Endothelial cell of umbilical vein (primary cell): ENCODE data around the gene UBR4. TPM values are rescaled to one million over a fixed set of nuclear protein-coding genes. Genes with fewer than 3 reads are reported as not detected.

Source experiments
- BruUV-seq: library from RNA; stranded (reverse); fragments of 400-500 nt; replicated peaks from 2 replicates; lab custom pipeline; 2021; lab: Mats Ljungman, UMichigan
- CTCF ChIA-PET: fragments of 300-600, 350-600 bp; sonication (Branson Sonifier 250); formaldehyde crosslinking; loops from one replicate; lab custom pipeline; 2021; ENCODE audit warnings: antibody characterized with exemption, inconsistent platforms; lab: Charles Lee
- POLR2A ChIA-PET: fragments of 300-600, 350-600 bp; sonication (Branson Sonifier 250); formaldehyde crosslinking; loops from one replicate; lab custom pipeline; 2021; ENCODE audit warnings: antibody characterized with exemption, inconsistent platforms; lab: Charles Lee
- DNase-seq: peaks from one replicate; pipeline ENCODE4 v3.0.0-alpha.2; 2011; ENCODE audit warnings: low read depth, low spot score
- FAIRE-seq: peaks from 2 replicates; lab custom pipeline; 2011; peaks lifted over from hg19 to GRCh38; lab: Jason Lieb, UNC
- H2AFZ ChIP-seq: 2 replicates; pipeline ENCODE4 v1.6.0; 2012; ENCODE audit warnings: low read depth, low read length, control low read depth, inconsistent platforms
- H3K27ac ChIP-seq: 2 replicates; pipeline ENCODE4 v1.5.1; 2011; ENCODE audit warnings: low read depth, mild to moderate bottlenecking, control low read depth, low read length, moderate library complexity; ENCODE audit not compliant: insufficient read depth
- H3K27me3 ChIP-seq, 2 experiments: 2 replicates each; pipeline versions ENCODE4 v1.6.0 to v1.6.1; 2011; ENCODE audit warnings: low read length in 2 of 2, mixed read lengths in 1 of 2; ENCODE audit not compliant: control insufficient read depth in 2 of 2, insufficient read depth in 2 of 2
- H3K36me3 ChIP-seq, 2 experiments: 2 replicates in 1 of 2; 3 replicates in 1 of 2; pipeline ENCODE4 v1.5.1; 2011; ENCODE audit warnings: low read length in 2 of 2, mild to moderate bottlenecking in 1 of 2, moderate library complexity in 1 of 2; ENCODE audit not compliant: control insufficient read depth in 2 of 2, insufficient read depth in 2 of 2; ENCODE audit errors: extremely low read depth in 1 of 2
- H3K4me1 ChIP-seq: 3 replicates; pipeline ENCODE4 v1.5.1; 2011; ENCODE audit warnings: mild to moderate bottlenecking, low read length; ENCODE audit not compliant: control insufficient read depth, insufficient read depth; ENCODE audit errors: extremely low read depth
- H3K4me2 ChIP-seq: 2 replicates; pipeline ENCODE4 v1.6.1; 2011; ENCODE audit warnings: low read length, control low read depth, mixed read lengths; ENCODE audit not compliant: insufficient read depth
- H3K4me3 ChIP-seq, 3 experiments: fragments of 200-600 bp in 1 of 3; sonication (generic), shearing (Covaris generic) in 1 of 3; replicated peaks in 1 of 3; 2 replicates each; pipeline ENCODE4 v1.5.1; 2011 to 2016; ENCODE audit warnings: control low read depth in 3 of 3, low read length in 3 of 3, mild to moderate bottlenecking in 2 of 3, inconsistent platforms in 1 of 3, low read depth in 1 of 3, moderate library complexity in 1 of 3; ENCODE audit not compliant: insufficient read depth in 1 of 3
- H3K79me2 ChIP-seq: 2 replicates; pipeline ENCODE4 v1.6.0; 2012; ENCODE audit warnings: low read length, inconsistent platforms; ENCODE audit not compliant: control insufficient read depth, insufficient read depth
- H3K9ac ChIP-seq: replicated peaks from 2 replicates; pipeline ENCODE3; 2011; ENCODE audit warnings: low read length, control low read depth; ENCODE audit not compliant: insufficient read depth; ENCODE audit errors: extremely low read depth
- H3K9me1 ChIP-seq: replicated peaks from 3 replicates; pipeline ENCODE4 v1.6.0; 2011; ENCODE audit warnings: mild to moderate bottlenecking, low read length; ENCODE audit not compliant: control insufficient read depth, insufficient read depth; ENCODE audit errors: extremely low read depth
- H3K9me3 ChIP-seq: replicated peaks from 2 replicates; pipeline ENCODE4 v1.5.1; 2012; ENCODE audit warnings: low read length, inconsistent platforms; ENCODE audit not compliant: control insufficient read depth, insufficient read depth
- H4K20me1 ChIP-seq: replicated peaks from 2 replicates; pipeline ENCODE3; 2011; ENCODE audit warnings: mild to moderate bottlenecking, low read length; ENCODE audit not compliant: control insufficient read depth, insufficient read depth; ENCODE audit errors: extremely low read depth
- CTCF ChIP-seq, 2 donors: IDR thresholded peaks; 1 replicate in 1 of 2; 2 replicates in 1 of 2; pipeline ENCODE4 v1.5.1; 2011; ENCODE audit warnings: low read length in 2 of 2, mild to moderate bottlenecking in 2 of 2, moderate library complexity in 2 of 2, control low read depth in 1 of 2, inconsistent platforms in 1 of 2, low read depth in 1 of 2; ENCODE audit not compliant: insufficient read depth in 1 of 2; ENCODE audit errors: extremely low read depth in 1 of 2
- EZH2 ChIP-seq: IDR thresholded peaks from 2 replicates; pipeline ENCODE4 v1.6.1; 2012; ENCODE audit warnings: borderline replicate concordance, low read depth, mild to moderate bottlenecking, moderate library complexity, low read length, inconsistent platforms; ENCODE audit not compliant: severe bottlenecking
- FOS ChIP-seq: IDR thresholded peaks from 2 replicates; pipeline ENCODE4 v1.6.1; 2011; ENCODE audit warnings: mild to moderate bottlenecking, low read length, moderate library complexity, borderline replicate concordance; ENCODE audit not compliant: insufficient read depth
- GATA2 ChIP-seq: IDR thresholded peaks from 2 replicates; pipeline ENCODE4 v1.7.0; 2011; ENCODE audit warnings: low read depth, mild to moderate bottlenecking, moderate library complexity, mixed read lengths, low read length; ENCODE audit not compliant: insufficient read length, insufficient read depth
- JUN ChIP-seq: IDR thresholded peaks from 2 replicates; pipeline ENCODE4 v1.6.1; 2011; ENCODE audit warnings: borderline replicate concordance, low read depth; ENCODE audit not compliant: insufficient read length, insufficient read depth
- MYC ChIP-seq: IDR thresholded peaks from one replicate; pipeline ENCODE4 v1.6.1; 2011; ENCODE audit warnings: mild to moderate bottlenecking, low read depth, low read length
- POLR2A ChIP-seq: IDR thresholded peaks from 2 replicates; pipeline ENCODE4 v1.6.1; 2012; ENCODE audit warnings: low read depth, mild to moderate bottlenecking, control low read depth, low read length
- POLR2AphosphoS5 ChIP-seq: IDR thresholded peaks from 2 replicates; pipeline ENCODE4 v1.6.1; 2012; ENCODE audit warnings: low read depth, mild to moderate bottlenecking, control low read depth, low read length, moderate library complexity; ENCODE audit not compliant: insufficient read depth
- dilution Hi-C: fragments of 300-500 bp; cut with MboI; formaldehyde crosslinking; loops from one replicate; pipeline ENCODE4 v1.15.0; 2019; ENCODE audit warnings: low sequenced_read_pairs; ENCODE audit not compliant: extremely low pct_ligation_motif_present
- intact Hi-C: fragments of 100-400 bp; cut with micrococcal nuclease; formaldehyde crosslinking; loops from one replicate; pipeline ENCODE4 v1.10.0; 2022
- polyA plus RNA-seq, 4 experiments: library from polyadenylated mRNA; depleted of rRNA in 3 of 4; stranded (reverse) in 3 of 4; unstranded in 1 of 4; fragments of >200 nt; gene quantifications; 2 replicates each; pipeline versions ENCODE4 v1.2.1 to v1.2.3, GENCODE V29; 2011 to 2012; ENCODE audit warnings: missing spikeins in 1 of 4
- total RNA-seq: library from RNA; stranded (reverse); gene quantifications from 2 replicates; pipeline ENCODE4 v1.2.3, GENCODE V29; 2021
- TF ChIP-seq, protein P1 (sequence below): IDR thresholded peaks from 2 replicates; pipeline ENCODE4 v1.6.1; 2011; ENCODE audit not compliant: insufficient read depth, insufficient read length

Gene UBR4
- total and polyA plus RNA-seq, 2 donors (not counting 3 experiments of a cell fraction or from before 2014, with no cell fraction given), result 125 to 150 TPM

DNA sequence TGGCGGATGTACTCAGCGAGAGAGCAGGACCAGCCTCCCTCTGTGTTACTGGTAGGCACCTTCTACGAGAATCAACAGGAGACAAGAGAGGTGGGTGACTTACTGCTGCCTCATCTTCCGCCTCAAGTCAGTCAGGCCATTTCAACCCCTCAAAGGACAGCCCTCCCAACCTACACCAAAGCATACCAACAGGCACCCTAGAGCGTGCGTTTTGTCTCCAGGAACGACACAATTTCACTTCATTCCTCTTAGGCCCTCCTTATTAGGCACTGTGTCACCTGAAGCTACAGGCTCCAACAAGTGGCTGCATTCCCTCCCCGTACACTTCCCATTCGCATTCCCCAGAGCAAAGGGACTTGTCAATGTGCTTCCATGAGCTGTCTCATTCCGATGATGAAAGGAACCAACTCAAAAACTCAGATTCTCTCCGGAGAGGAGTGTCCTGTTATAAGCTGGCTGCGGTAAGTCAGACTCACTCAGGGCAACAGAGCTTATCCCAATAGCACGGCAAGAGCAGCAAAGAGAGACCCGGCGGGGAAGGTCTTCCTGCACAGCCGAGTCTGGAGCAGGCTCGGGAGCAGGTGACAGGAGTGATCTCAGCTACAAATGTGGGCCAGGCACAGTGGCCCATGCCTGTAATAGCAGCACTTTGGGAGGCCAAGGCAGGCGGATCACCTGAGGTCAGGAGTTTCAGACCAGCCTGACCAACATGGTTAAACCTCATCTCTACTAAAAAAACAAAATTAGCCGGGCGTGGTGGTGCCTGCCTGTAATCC, 133.0 kb downstream of the UBR4 start:
- FAIRE-seq, result no peak
- ChIA-PET POLR2A (no interaction called here), CTCF (interaction anchor here (3.5 kb wide), 2 partner anchors 164 to 193 kb away, joined by 15 to 23 read pairs; no protein-coding TSS in a partner anchor)
- dilution Hi-C loops (no loop called here), intact Hi-C loops (no loop called here)
- no peaks in the 10 kb centered on the region for H3K9me3 ChIP-seq
- no peaks in the 10 kb centered on the region for H3K79me2 ChIP-seq
- no peaks in the 10 kb centered on the region for H4K20me1 ChIP-seq
- no peak for DNase-seq
- peaks cover 18% of the 10 kb centered on the region for H3K4me1 ChIP-seq
- H2AFZ ChIP-seq, result no peak overlapping the region
- BruUV-seq, result no TSS peak
- no peak overlapping the region for H3K4me3 ChIP-seq
- H3K36me3 ChIP-seq, result peaks cover 34 to 77% of the 10 kb centered on the region in 2 experiments
- H3K4me2 ChIP-seq, result no peak overlapping the region
- no peak overlapping the region for H3K9ac ChIP-seq
- no peaks in the 10 kb centered on the region for H3K27me3 ChIP-seq
- H3K9me1 ChIP-seq, result no peaks in the 10 kb centered on the region
- no peak overlapping the region for H3K27ac ChIP-seq
- TF ChIP-seq POLR2AphosphoS5 (no peak), JUN (no peak), CTCF (IDR thresholded peaks at IDR 0.05; ENCODE audit: extremely low read depth in 1 of 2, insufficient read depth in 1 of 2, low read depth in 1 of 2, low read length in 2 of 2) (no peak), GATA2 (no peak), FOS (no peak), EZH2 (no peak), MYC (no peak), POLR2A (no peak)
- TF ChIP-seq, protein P1, sequence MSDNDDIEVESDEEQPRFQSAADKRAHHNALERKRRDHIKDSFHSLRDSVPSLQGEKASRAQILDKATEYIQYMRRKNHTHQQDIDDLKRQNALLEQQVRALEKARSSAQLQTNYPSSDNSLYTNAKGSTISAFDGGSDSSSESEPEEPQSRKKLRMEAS, result no peak
